Caco-2 (cell line): ENCODE measurements around the gene TMEM63C. TPM values are rescaled to one million over a fixed set of nuclear protein-coding genes. Genes with fewer than 3 reads are reported as not detected.

Experiments
- BruUV-seq: library from RNA; stranded (reverse); fragments of 400-500 nt; replicated peaks from 2 replicates; lab custom pipeline; 2021; lab: Mats Ljungman, UMichigan
- CTCF ChIA-PET: fragments of 300-600 bp; sonication (Branson Sonifier 250); formaldehyde crosslinking; loops from one replicate; lab custom pipeline; 2022; ENCODE audit warnings: antibody characterized with exemption; lab: Charles Lee
- POLR2A ChIA-PET: fragments of 300-600 bp; sonication (Branson Sonifier 250); formaldehyde crosslinking; loops from one replicate; lab custom pipeline; 2022; ENCODE audit warnings: antibody characterized with exemption; lab: Charles Lee
- DNase-seq, 2 experiments: peaks; one replicate each; pipeline versions ENCODE4 v3.0.0 to v3.0.0-alpha.2; 2020 to 2022
- H3K27me3 ChIP-seq: replicated peaks from 2 replicates; pipeline ENCODE4 v1.6.0; 2011; ENCODE audit warnings: low read length; ENCODE audit not compliant: control insufficient read depth, insufficient read depth
- H3K36me3 ChIP-seq: 2 replicates; pipeline ENCODE4 v1.5.1; 2011; ENCODE audit warnings: low read length; ENCODE audit not compliant: control insufficient read depth, insufficient read depth
- H3K4me1 ChIP-seq: fragments of 250-450 bp; sonication (Bioruptor Pico); 2 replicates; pipeline ENCODE4 v1.5.1; 2020; ENCODE audit warnings: mild to moderate bottlenecking
- H3K4me3 ChIP-seq: 2 replicates; pipeline ENCODE4 v1.5.1; 2011; ENCODE audit warnings: low read depth, mild to moderate bottlenecking, control low read depth, low read length
- H3K9me3 ChIP-seq: fragments of 250-450 bp; sonication (Bioruptor Pico); 2 replicates; pipeline ENCODE4 v1.5.1; 2020; ENCODE audit warnings: mild to moderate bottlenecking, moderate library complexity
- H3K27ac Mint-ChIP-seq: one replicate; pipeline ENCODE4 v1.8.0; 2022; ENCODE audit warnings: mixed read lengths; ENCODE audit not compliant: unreplicated experiment
- H3K27me3 Mint-ChIP-seq: one replicate; pipeline ENCODE4 v1.8.0; 2022; ENCODE audit warnings: mixed read lengths; ENCODE audit not compliant: insufficient read depth, unreplicated experiment
- H3K36me3 Mint-ChIP-seq: one replicate; pipeline ENCODE4 v1.8.0; 2022; ENCODE audit warnings: mild to moderate bottlenecking, mixed read lengths; ENCODE audit not compliant: insufficient read depth, unreplicated experiment
- H3K4me1 Mint-ChIP-seq: one replicate; pipeline ENCODE4 v1.8.0; 2022; ENCODE audit warnings: low read depth, mixed read lengths; ENCODE audit not compliant: unreplicated experiment
- H3K4me3 Mint-ChIP-seq: one replicate; pipeline ENCODE4 v1.8.0; 2022; ENCODE audit warnings: mild to moderate bottlenecking, moderate library complexity, mixed read lengths; ENCODE audit not compliant: unreplicated experiment
- H3K9me3 Mint-ChIP-seq: one replicate; pipeline ENCODE4 v1.8.0; 2022; ENCODE audit warnings: mixed read lengths; ENCODE audit not compliant: unreplicated experiment
- intact Hi-C: fragments of 100-400 bp; cut with micrococcal nuclease; formaldehyde crosslinking; loops from one replicate; pipeline ENCODE4 v1.10.0; 2022; ENCODE audit not compliant: unreplicated experiment
- total RNA-seq: library from RNA; stranded (reverse); gene quantifications from 2 replicates; pipeline ENCODE4 v1.2.3, GENCODE V29; 2022
- TF ChIP-seq, protein P1 (sequence below), 2 experiments: fragments of 200-600 bp in 1 of 2; IDR thresholded peaks; 1 replicate in 1 of 2; 2 replicates in 1 of 2; pipeline versions ENCODE4 v1.5.1 to v1.8.0; 2011 to 2022; ENCODE audit warnings: antibody characterized with exemption in 1 of 2, control low read depth in 1 of 2, inconsistent platforms in 1 of 2, low read depth in 1 of 2, low read length in 1 of 2, mild to moderate bottlenecking in 1 of 2, moderate library complexity in 1 of 2; ENCODE audit not compliant: insufficient read depth in 1 of 2, severe bottlenecking in 1 of 2, unreplicated experiment in 1 of 2

Gene TMEM63C
- total RNA-seq, 1 experiment from 2014 or later: 1.3 TPM

DNA sequence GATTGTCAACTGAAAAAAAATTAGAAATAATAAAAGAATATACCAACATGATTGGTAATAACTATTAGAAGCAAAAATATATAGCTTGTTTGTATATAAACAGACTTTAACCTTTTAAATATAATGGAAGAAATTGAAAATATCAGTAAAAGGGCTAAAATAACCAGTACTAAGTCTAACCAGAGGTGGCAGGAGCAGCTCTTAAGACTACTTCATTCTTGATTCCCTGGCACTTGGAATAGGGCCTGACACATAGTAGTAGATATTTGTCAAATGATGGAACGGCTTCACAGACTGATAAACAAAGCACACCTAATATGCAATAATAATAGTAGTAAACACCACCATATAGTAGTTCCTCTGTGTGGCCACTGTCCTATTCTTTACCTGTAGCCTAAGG lies 9.4 kb downstream of the TMEM63C start:
- no peaks in the 10 kb centered on the region for H3K27me3 ChIP-seq
- H3K9me3 ChIP-seq: no peaks in the 10 kb centered on the region
- intact Hi-C loops: no loop called here
- DNase-seq: no peak
- no peaks in the 10 kb centered on the region for H3K4me1 ChIP-seq
- ChIA-PET POLR2A (no interaction called here), CTCF (no interaction called here)
- Mint-ChIP-seq H3K4me3 (no peak overlapping the region), H3K9me3 (no peaks in the 10 kb centered on the region), H3K36me3 (no peaks in the 10 kb centered on the region), H3K27me3 (peaks cover 13% of the 10 kb centered on the region), H3K4me1 (no peaks in the 10 kb centered on the region), H3K27ac (no peak overlapping the region)
- H3K4me3 ChIP-seq: no peak overlapping the region
- BruUV-seq: no TSS peak
- H3K36me3 ChIP-seq: no peaks in the 10 kb centered on the region
- TF ChIP-seq, protein P1, sequence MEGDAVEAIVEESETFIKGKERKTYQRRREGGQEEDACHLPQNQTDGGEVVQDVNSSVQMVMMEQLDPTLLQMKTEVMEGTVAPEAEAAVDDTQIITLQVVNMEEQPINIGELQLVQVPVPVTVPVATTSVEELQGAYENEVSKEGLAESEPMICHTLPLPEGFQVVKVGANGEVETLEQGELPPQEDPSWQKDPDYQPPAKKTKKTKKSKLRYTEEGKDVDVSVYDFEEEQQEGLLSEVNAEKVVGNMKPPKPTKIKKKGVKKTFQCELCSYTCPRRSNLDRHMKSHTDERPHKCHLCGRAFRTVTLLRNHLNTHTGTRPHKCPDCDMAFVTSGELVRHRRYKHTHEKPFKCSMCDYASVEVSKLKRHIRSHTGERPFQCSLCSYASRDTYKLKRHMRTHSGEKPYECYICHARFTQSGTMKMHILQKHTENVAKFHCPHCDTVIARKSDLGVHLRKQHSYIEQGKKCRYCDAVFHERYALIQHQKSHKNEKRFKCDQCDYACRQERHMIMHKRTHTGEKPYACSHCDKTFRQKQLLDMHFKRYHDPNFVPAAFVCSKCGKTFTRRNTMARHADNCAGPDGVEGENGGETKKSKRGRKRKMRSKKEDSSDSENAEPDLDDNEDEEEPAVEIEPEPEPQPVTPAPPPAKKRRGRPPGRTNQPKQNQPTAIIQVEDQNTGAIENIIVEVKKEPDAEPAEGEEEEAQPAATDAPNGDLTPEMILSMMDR (IDR thresholded peaks at IDR 0.05; ENCODE audit: insufficient read depth in 1 of 2, low read depth in 1 of 2, low read length in 1 of 2, severe bottlenecking in 1 of 2, unreplicated experiment in 1 of 2): no peak

DNA sequence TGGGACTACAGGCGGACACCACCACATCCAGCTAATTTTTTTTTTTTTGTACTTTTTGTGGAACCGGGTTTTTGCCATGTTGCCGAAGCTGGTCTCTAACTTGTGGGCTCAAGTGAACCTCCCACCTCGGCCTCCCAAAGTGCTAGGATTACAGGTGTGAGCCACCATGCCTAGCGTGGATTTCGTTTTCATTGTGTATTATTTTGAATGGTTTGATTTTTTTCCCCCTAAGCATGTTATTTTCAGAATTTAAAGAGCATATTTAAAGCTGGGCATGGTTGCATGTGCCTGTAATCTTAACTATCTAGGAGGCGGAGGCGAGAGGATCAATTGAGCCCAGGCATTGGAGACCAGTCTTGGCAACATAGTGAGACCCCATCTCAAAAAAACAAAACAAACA lies 13.1 kb downstream of the TMEM63C start:
- H3K4me1 Mint-ChIP-seq: no peaks in the 10 kb centered on the region
- no peak for DNase-seq
- TF ChIP-seq, protein P1 (IDR thresholded peaks at IDR 0.05; ENCODE audit: insufficient read depth in 1 of 2, low read depth in 1 of 2, low read length in 1 of 2, severe bottlenecking in 1 of 2, unreplicated experiment in 1 of 2): no peak
- no peak overlapping the region for H3K27ac Mint-ChIP-seq
- Histone ChIP-seq H3K36me3 (no peaks in the 10 kb centered on the region), H3K9me3 (no peaks in the 10 kb centered on the region), H3K27me3 (no peaks in the 10 kb centered on the region; the same call in 1 of the 2 replicates), H3K4me3 (no peak overlapping the region), H3K4me1 (no peaks in the 10 kb centered on the region)
- ChIA-PET POLR2A (no interaction called here), CTCF (no interaction called here)
- H3K4me3 Mint-ChIP-seq: no peak overlapping the region
- H3K36me3 Mint-ChIP-seq: no peaks in the 10 kb centered on the region
- no peaks in the 10 kb centered on the region for H3K9me3 Mint-ChIP-seq
- H3K27me3 Mint-ChIP-seq: peaks cover 12% of the 10 kb centered on the region
- intact Hi-C loops: no loop called here
- BruUV-seq: no TSS peak

DNA sequence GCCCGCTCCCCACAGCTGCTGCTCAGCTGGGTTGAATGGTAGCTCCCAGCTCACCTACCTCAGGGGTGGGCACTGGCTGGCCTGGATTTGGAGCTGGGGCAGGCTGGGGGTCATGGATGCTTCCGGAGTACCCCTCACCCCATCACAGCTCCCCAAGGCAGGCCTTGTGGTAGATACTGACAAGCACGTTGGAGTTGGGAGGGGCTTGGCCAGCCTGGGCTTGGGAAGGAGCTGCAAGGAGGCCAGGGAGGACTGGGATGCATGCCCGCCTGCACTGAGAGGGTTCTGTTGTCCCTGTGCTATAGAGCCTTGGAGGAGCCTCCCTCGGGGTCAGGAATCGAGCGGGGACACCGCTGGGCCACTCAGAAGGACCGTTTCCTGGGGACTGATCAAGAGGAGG lies 14.2 kb downstream of the TMEM63C start:
- Histone ChIP-seq H3K36me3 (no peaks in the 10 kb centered on the region), H3K9me3 (no peaks in the 10 kb centered on the region), H3K27me3 (no peaks in the 10 kb centered on the region; the same call in 1 of the 2 replicates), H3K4me1 (no peaks in the 10 kb centered on the region), H3K4me3 (no peak overlapping the region)
- peaks cover 10% of the 10 kb centered on the region for H3K27me3 Mint-ChIP-seq
- BruUV-seq: no TSS peak
- TF ChIP-seq, protein P1 (IDR thresholded peaks at IDR 0.05; ENCODE audit: insufficient read depth in 1 of 2, low read depth in 1 of 2, low read length in 1 of 2, severe bottlenecking in 1 of 2, unreplicated experiment in 1 of 2): no peak
- no peaks in the 10 kb centered on the region for H3K9me3 Mint-ChIP-seq
- no peak overlapping the region for H3K27ac Mint-ChIP-seq
- H3K36me3 Mint-ChIP-seq: no peaks in the 10 kb centered on the region
- no peaks in the 10 kb centered on the region for H3K4me1 Mint-ChIP-seq
- CTCF ChIA-PET: interaction anchor here (1.1 kb wide), 1 partner anchor 44 kb away, joined by 3 read pairs; no protein-coding TSS in a partner anchor
- no peak overlapping the region for H3K4me3 Mint-ChIP-seq
- POLR2A ChIA-PET: no interaction called here
- DNase-seq: peak in 1 of 2 experiments; percentile 23
- intact Hi-C loops: no loop called here
